Activated CD4-positive, alpha-beta memory T cell treated with anti-CD3 and anti-CD28 coated beads for 36 hours (primary cell): ENCODE data around the gene THADA. TPM values are rescaled to one million over a fixed set of nuclear protein-coding genes. Genes with fewer than 3 reads are reported as not detected.
"Not testable (repeated sequence)": the region's sequence is repeated elsewhere in the genome, so short reads cannot be mapped to it uniquely, and the experiment has no call there.

Source experiments
- CTCF ChIA-PET: fragments of 350-600 bp; sonication (Branson Sonifier 250); formaldehyde crosslinking; loops from one replicate; lab custom pipeline; 2021; ENCODE audit warnings: antibody characterized with exemption, inconsistent platforms; lab: Charles Lee
- POLR2A ChIA-PET: fragments of 350-600 bp; sonication (Branson Sonifier 250); formaldehyde crosslinking; loops from one replicate; lab custom pipeline; 2021; ENCODE audit warnings: antibody characterized with exemption; lab: Charles Lee
- DNase-seq: peaks from one replicate; pipeline ENCODE4 v3.0.0-alpha.2; 2020
- H3K27ac Mint-ChIP-seq: one replicate; pipeline ENCODE4 v1.8.0; 2021; ENCODE audit warnings: mixed read lengths
- H3K27me3 Mint-ChIP-seq: one replicate; pipeline ENCODE4 v1.8.0; 2021; ENCODE audit warnings: mixed read lengths
- H3K36me3 Mint-ChIP-seq: one replicate; pipeline ENCODE4 v1.8.0; 2021; ENCODE audit warnings: mixed read lengths
- H3K4me1 Mint-ChIP-seq: one replicate; pipeline ENCODE4 v1.8.0; 2021; ENCODE audit warnings: low read depth, mixed read lengths
- H3K4me3 Mint-ChIP-seq: one replicate; pipeline ENCODE4 v1.8.0; 2021; ENCODE audit warnings: mild to moderate bottlenecking, mixed read lengths
- H3K9me3 Mint-ChIP-seq: one replicate; pipeline ENCODE4 v1.8.0; 2021; ENCODE audit warnings: mixed read lengths
- intact Hi-C: fragments of 100-400 bp; cut with micrococcal nuclease; formaldehyde crosslinking; loops from one replicate; pipeline ENCODE4 v1.15.1; 2023
- total RNA-seq, 2 experiments: library from RNA; stranded (reverse); gene quantifications; one replicate each; pipeline ENCODE4 v1.2.3, GENCODE V29; 2021

Gene THADA
- total RNA-seq, 2 experiments from 2014 or later = 39.0 to 46.6 TPM

DNA sequence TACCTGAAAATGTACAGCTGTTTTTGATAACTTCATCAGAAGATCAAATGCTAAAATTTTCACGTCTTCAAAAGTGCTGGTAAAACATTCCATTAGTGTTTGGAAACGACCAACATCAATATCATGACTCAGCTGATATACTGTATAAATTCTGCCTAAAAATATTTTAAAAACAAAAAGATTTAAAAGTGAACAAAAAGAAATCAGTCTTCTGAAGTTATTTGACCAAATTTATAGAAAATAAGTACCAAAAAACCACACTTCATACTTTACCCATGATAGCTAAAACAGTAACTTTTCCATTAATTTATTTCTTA lies 35.6 kb downstream of the THADA start:
- no peaks in the 10 kb centered on the region for H3K9me3 Mint-ChIP-seq

DNA sequence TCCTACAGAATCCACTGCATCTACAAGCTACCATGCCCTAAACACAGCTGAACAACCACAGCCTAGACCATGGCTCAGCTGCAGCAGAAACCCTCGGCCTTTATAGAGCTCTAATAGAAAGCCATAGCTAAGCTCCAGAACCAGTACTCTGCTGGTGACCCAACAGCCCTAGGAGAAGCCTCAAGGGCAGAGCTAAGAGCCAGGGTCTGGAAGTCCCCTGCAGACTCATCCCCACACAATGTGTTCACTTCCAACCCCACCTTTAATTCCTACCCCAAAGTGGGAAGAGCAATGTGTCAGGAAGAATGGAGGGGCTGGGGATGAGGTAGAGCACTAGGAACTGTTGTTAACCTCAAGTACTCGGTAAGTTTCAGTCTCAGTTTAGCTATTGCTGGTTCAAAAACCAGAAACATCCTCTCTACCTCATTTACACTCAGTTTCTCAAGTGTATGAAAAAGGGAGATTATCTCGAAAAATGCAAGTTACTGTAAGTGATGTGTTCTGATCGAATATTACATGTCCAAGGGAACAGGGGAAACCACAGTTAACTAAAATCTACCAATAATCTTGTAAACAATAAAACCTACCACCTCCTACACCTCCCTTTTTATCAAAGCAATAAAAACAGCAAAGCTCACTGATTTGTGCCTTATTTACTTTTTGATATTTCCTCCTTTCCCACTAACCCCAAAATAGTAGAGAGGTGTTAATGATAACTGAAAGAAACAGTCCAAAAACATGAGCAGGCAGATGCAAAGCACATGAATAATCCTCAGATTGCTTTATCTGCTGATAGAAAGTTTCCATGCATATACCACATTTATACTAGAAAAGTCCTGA lies 36.2 kb downstream of the THADA start:
- H3K4me3 Mint-ChIP-seq = peak overlapping the region; percentile 28
- peak; percentile 38 for DNase-seq
- no peaks in the 10 kb centered on the region for H3K9me3 Mint-ChIP-seq
- POLR2A ChIA-PET = interaction anchor here (0.7 to 3.0 kb wide), 8 partner anchors 10 to 749 kb away, joined by 3 to 36 read pairs (median 4); partner anchors contain the start of gene THADA
- CTCF ChIA-PET = interaction anchor here (0.7 to 6.8 kb wide), 9 partner anchors 9 to 331 kb away, joined by 3 to 67 read pairs (median 8); no protein-coding TSS in a partner anchor
- no peaks in the 10 kb centered on the region for H3K27me3 Mint-ChIP-seq
- H3K27ac Mint-ChIP-seq = peak overlapping the region; percentile 85
- intact Hi-C loops = loop anchor here (1.0 to 10.0 kb wide), 3 partner anchors 11 to 175 kb away; no protein-coding TSS in a partner anchor
- peaks cover 52% of the 10 kb centered on the region for H3K4me1 Mint-ChIP-seq
- peaks cover 43% of the 10 kb centered on the region for H3K36me3 Mint-ChIP-seq

More for the DNA sequence above, 35.6 kb downstream of the THADA start:
- Mint-ChIP-seq H3K36me3 (peaks cover 45% of the 10 kb centered on the region), H3K4me1 (peaks cover 56% of the 10 kb centered on the region), H3K4me3 (no peak overlapping the region), H3K27ac (peak overlapping the region; percentile 85), H3K27me3 (no peaks in the 10 kb centered on the region)
- no peak for DNase-seq
- intact Hi-C loops = loop anchor here (10.0 kb wide), 2 partner anchors 45 to 175 kb away; no protein-coding TSS in a partner anchor
- POLR2A ChIA-PET = interaction anchor here (0.7 to 3.0 kb wide), 7 partner anchors 9 to 750 kb away, joined by 3 to 36 read pairs (median 4); partner anchors contain the start of gene THADA
- CTCF ChIA-PET = interaction anchor here (0.7 to 6.8 kb wide), 8 partner anchors 8 to 332 kb away, joined by 3 to 67 read pairs (median 8); no protein-coding TSS in a partner anchor

DNA sequence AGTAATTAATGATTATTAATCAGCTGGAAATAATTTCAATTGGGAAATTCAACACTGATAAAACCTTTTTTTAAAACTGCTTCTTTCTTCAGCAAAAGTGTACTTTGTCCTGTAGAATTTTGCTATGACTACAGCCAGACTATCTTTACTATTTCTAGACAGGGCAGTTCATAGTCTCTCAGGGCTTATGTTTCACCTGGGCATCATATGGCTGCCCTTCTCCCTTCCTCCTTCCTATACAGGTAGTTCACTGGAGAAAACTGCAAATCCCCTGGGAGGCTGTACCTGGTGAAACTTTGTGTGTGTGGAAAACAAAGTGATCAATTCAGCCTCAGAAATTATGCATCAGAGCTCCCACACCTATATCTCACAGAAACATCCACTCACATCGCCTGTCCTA lies 38.6 kb downstream of the THADA start:
- Mint-ChIP-seq H3K4me3 (no peak overlapping the region), H3K9me3 (no peaks in the 10 kb centered on the region), H3K27me3 (no peaks in the 10 kb centered on the region), H3K36me3 (peaks cover 39% of the 10 kb centered on the region), H3K27ac (no peak overlapping the region), H3K4me1 (peaks cover 31% of the 10 kb centered on the region)
- DNase-seq = no peak
- ChIA-PET CTCF (interaction anchor here (2.7 to 6.8 kb wide), 2 partner anchors 15 to 20 kb away, joined by 8 to 67 read pairs; no protein-coding TSS in a partner anchor), POLR2A (no interaction called here)
- intact Hi-C loops = no loop called here

DNA sequence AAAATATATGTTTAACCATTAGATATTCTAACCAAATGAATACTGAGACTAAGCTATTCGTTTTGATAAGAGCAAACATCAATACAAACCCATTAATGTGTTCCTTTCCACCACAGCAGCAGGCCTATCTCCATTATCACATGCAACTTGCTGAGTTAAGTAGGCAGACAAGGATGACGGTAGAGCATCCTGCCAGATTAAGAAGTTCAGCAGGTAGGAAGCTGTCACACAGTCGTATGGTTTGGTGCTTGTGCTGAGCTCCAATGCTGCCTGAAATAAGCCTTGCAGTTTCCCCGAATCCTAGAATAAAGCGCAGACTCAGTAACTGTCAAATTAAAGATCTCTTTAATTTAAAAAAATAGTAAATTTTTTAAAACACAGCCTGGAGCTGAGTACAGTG lies 39.6 kb downstream of the THADA start:
- intact Hi-C loops = no loop called here
- peaks cover 23% of the 10 kb centered on the region for H3K4me1 Mint-ChIP-seq
- H3K4me3 Mint-ChIP-seq = no peak overlapping the region
- no peaks in the 10 kb centered on the region for H3K9me3 Mint-ChIP-seq
- CTCF ChIA-PET = interaction anchor here (0.6 to 6.8 kb wide), 6 partner anchors 14 to 429 kb away, joined by 3 to 67 read pairs (median 4); no protein-coding TSS in a partner anchor
- no peak for DNase-seq
- POLR2A ChIA-PET = no interaction called here
- H3K36me3 Mint-ChIP-seq = peaks cover 39% of the 10 kb centered on the region
- no peaks in the 10 kb centered on the region for H3K27me3 Mint-ChIP-seq
- no peak overlapping the region for H3K27ac Mint-ChIP-seq

DNA sequence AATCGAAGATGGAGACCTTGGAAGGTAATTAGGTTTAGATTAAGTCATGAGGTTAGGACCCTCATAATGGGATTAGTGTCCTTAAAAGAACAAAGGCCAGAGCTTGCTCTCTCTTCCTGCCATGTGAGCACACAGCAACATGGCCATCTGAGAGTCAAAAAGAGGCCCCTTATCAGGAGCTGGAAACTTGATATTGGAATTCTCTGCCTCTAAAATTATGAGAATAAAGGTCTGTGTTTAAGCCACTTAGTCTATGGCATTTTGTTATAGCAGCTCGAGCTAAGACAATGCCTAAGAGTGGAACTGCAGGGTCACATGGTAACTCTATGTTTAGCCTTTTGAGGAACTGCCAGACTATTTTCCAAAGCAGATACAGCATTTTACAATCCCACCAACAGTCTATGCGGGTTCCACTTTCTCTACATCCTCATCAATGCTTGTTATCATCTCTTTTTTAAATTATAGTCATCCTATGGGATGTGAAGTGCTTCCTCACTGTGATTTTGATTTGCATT lies 42.4 kb downstream of the THADA start:
- Mint-ChIP-seq H3K4me1 (peaks cover 11% of the 10 kb centered on the region), H3K27me3 (no peaks in the 10 kb centered on the region), H3K27ac (no peak overlapping the region), H3K9me3 (no peaks in the 10 kb centered on the region), H3K4me3 (no peak overlapping the region), H3K36me3 (peaks cover 51% of the 10 kb centered on the region)
- POLR2A ChIA-PET = no interaction called here
- CTCF ChIA-PET = no interaction called here
- intact Hi-C loops = no loop called here
- DNase-seq = no peak

DNA sequence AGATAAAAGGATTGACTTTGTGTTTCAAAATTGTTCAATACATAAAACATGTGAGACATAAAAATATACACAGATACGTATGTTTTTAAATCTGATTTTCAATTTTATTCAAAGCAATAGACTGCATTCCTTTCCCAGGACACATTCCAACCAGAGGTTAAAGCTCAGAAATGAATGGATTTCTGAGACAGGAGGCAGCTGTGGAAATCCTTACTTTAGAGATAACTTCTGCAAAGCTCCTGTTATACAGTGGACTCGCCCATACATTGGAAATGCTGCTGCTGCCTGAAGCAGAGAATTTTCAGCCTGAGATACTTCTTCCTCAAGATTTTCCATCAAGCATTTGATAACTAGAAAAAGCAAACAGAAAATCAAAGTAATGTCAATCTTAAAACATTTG lies 43.8 kb downstream of the THADA start:
- no peak overlapping the region for H3K27ac Mint-ChIP-seq
- CTCF ChIA-PET = interaction anchor here (1.0 kb wide), 1 partner anchor 10 kb away, joined by 3 read pairs; no protein-coding TSS in a partner anchor

DNA sequence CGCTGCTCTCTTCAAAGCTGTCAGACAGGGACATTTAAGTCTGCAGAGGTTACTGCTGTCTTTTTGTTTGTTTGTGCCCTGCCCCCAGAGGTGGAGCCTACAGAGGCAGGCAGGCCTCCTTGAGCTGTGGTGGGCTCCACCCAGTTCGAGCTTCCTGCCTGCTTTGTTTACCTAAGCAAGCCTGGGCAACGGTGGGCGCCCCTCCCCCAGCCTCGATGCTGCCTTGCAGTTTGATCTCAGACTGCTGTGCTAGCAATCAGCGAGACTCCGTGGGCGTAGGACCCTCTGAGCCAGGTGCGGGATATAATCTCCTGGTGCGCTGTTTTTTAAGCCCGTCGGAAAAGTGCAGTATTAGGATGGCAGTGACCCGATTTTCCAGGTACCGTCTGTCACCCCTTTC lies 47.5 kb downstream of the THADA start:
- H3K27me3 Mint-ChIP-seq, DNase-seq, POLR2A ChIA-PET, H3K4me1 Mint-ChIP-seq, CTCF ChIA-PET, H3K4me3 Mint-ChIP-seq, intact Hi-C loops, H3K27ac Mint-ChIP-seq, H3K9me3 Mint-ChIP-seq: not testable (repeated sequence)
- peaks cover 41% of the 10 kb centered on the region for H3K36me3 Mint-ChIP-seq

More for the DNA sequence above, 43.8 kb downstream of the THADA start:
- H3K4me3 Mint-ChIP-seq = no peak overlapping the region
- peaks cover 50% of the 10 kb centered on the region for H3K36me3 Mint-ChIP-seq
- intact Hi-C loops = no loop called here
- POLR2A ChIA-PET = interaction anchor here (0.6 kb wide), 1 partner anchor 325 kb away, joined by 4 read pairs; no protein-coding TSS in a partner anchor
- H3K9me3 Mint-ChIP-seq = no peaks in the 10 kb centered on the region
- DNase-seq = no peak
- peaks cover 8% of the 10 kb centered on the region for H3K4me1 Mint-ChIP-seq
- no peaks in the 10 kb centered on the region for H3K27me3 Mint-ChIP-seq

DNA sequence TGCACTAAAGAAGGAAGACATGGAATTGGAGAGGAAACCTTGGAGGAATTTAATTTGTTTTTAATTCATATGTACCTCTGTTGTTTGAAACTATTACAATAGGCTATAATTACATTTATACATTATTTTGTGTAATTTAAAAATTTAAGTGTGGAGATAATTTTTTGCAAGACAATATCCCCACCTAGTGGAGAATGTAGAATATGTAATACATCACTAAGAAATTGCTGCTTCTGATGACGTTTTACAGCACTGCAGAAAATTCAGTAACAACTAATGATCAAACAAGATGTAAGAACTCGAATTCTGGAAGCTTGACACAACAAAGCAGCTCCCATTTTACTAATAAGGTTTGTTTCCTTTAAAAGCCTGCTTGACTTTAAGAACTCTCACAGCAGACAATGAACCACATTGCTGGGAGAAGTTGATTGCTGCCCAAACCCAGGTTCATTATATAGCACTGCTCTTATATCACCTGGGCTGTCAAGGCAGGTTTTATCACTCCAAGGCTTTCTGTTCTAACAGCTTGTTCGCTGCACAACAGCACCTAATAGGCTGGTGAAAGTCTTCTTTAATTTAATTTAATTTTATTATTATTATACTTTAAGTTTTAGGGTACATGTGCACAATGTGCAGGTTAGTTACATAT lies 53.4 kb downstream of the THADA start:
- ChIA-PET CTCF (interaction anchor here (0.6 to 5.4 kb wide), 15 partner anchors 9 to 709 kb away, joined by 3 to 29 read pairs (median 5); partner anchors contain the start of gene PLEKHH2), POLR2A (interaction anchor here (1.5 kb wide), 1 partner anchor 17 kb away, joined by 12 read pairs; no protein-coding TSS in a partner anchor)
- H3K9me3 Mint-ChIP-seq = no peaks in the 10 kb centered on the region
- H3K4me3 Mint-ChIP-seq = no peak overlapping the region
- intact Hi-C loops = loop anchor here (1.0 to 5.0 kb wide), 6 partner anchors 35 to 595 kb away; no protein-coding TSS in a partner anchor
- H3K36me3 Mint-ChIP-seq = peaks cover 16% of the 10 kb centered on the region
- H3K27me3 Mint-ChIP-seq = no peaks in the 10 kb centered on the region
- no peak for DNase-seq
- peaks cover 21% of the 10 kb centered on the region for H3K4me1 Mint-ChIP-seq
- no peak overlapping the region for H3K27ac Mint-ChIP-seq

DNA sequence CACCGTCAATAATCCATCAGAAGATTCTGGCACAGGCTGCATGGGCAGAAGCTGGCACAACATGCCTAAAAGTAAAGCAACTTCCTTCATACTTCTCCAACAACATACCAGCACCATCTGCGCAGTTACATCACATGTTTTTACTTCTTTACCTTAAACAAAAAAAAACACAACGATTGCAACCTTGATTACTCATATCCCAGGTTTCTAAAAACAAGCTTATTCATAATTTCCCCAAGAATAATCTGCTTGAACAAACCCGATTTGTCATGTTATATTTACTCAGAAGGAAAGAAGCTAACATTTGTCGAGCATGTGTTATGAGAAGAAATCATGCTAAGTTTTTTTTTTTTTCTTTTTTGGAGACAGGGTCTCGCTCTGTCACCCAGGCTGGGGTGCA lies 54.7 kb downstream of the THADA start:
- POLR2A ChIA-PET = interaction anchor here (0.9 to 1.5 kb wide), 4 partner anchors 19 to 319 kb away, joined by 3 to 12 read pairs (median 6); no protein-coding TSS in a partner anchor
- no peak overlapping the region for H3K27ac Mint-ChIP-seq
- no peak for DNase-seq
- H3K27me3 Mint-ChIP-seq = no peaks in the 10 kb centered on the region
- intact Hi-C loops = loop anchor here (2.0 to 5.0 kb wide), 3 partner anchors 34 to 312 kb away; no protein-coding TSS in a partner anchor
- H3K4me1 Mint-ChIP-seq = peaks cover 27% of the 10 kb centered on the region
- CTCF ChIA-PET = interaction anchor here (0.7 to 5.4 kb wide), 20 partner anchors 9 to 682 kb away, joined by 3 to 29 read pairs (median 6); no protein-coding TSS in a partner anchor
- no peak overlapping the region for H3K4me3 Mint-ChIP-seq
- no peaks in the 10 kb centered on the region for H3K9me3 Mint-ChIP-seq
- H3K36me3 Mint-ChIP-seq = peaks cover 19% of the 10 kb centered on the region

DNA sequence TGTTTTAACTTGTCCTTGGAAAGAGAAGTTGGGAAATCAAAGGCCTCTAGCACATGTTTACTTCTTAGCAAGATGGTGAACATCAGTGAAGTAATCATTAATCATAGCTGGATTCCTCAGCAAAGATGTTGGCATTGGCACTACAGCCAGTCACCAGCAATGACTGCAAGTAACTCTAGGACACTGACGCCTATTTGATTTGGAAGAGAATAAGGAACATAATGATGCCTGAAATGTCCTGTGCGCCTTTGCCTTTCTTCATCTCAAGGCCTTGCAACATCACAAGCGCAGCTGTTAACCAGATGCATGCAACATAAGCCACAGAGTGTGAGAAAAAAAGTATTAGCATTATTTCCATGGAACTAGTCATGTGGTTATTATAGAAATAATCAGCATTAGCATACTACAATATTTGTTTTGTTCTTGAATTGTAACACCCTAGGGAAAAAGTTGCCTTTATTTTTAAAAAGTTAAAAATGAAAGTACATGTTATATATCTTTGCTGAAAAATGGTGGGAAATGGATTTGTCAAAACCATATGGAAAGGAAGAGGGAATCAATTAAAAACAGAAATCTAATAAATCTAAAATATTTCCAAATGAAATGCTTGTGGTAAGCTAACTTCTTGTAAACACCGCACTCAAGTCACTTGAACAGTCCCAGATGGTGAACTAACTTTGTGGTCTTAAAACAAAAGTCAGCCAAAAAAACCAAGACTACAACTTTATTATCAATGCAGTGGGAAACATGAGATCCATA lies 55.6 kb downstream of the THADA start:
- peaks cover 27% of the 10 kb centered on the region for H3K4me1 Mint-ChIP-seq
- no peak overlapping the region for H3K27ac Mint-ChIP-seq
- DNase-seq = no peak
- intact Hi-C loops = loop anchor here (2.0 to 5.0 kb wide), 3 partner anchors 33 to 311 kb away; no protein-coding TSS in a partner anchor
- H3K27me3 Mint-ChIP-seq = no peaks in the 10 kb centered on the region
- peaks cover 24% of the 10 kb centered on the region for H3K36me3 Mint-ChIP-seq
- ChIA-PET POLR2A (interaction anchor here (1.2 kb wide), 1 partner anchor 311 kb away, joined by 6 read pairs; no protein-coding TSS in a partner anchor), CTCF (interaction anchor here (0.6 to 5.4 kb wide), 12 partner anchors 30 to 592 kb away, joined by 3 to 29 read pairs (median 4); no protein-coding TSS in a partner anchor)
- H3K9me3 Mint-ChIP-seq = no peaks in the 10 kb centered on the region
- no peak overlapping the region for H3K4me3 Mint-ChIP-seq
